Measurements from ENCODE around the gene SMG6. TPM values are rescaled to one million over a fixed set of nuclear protein-coding genes. Genes with fewer than 3 reads are reported as not detected.
"Not testable (repeated sequence)": the region's sequence is repeated elsewhere in the genome, so short reads cannot be mapped to it uniquely, and the experiment has no call there.

Gene SMG6
- total and polyA plus RNA-seq, 2 donors (not counting 1 experiment from before 2014, with no cell fraction given), result 10.6 to 35.5 TPM

- ChIA-PET POLR2A (interaction anchor here (1.2 kb wide), 1 partner anchor 16 kb away, joined by 4 read pairs; no protein-coding TSS in a partner anchor), CTCF (no interaction called here)
- no peak overlapping the region for H3K27ac ChIP-seq (ENCODE audit: low read length in 2 of 2)
These were observed 14.2 kb upstream of the SMG6 start for GRCh38 chr17:2317796-2318195.

DNA sequence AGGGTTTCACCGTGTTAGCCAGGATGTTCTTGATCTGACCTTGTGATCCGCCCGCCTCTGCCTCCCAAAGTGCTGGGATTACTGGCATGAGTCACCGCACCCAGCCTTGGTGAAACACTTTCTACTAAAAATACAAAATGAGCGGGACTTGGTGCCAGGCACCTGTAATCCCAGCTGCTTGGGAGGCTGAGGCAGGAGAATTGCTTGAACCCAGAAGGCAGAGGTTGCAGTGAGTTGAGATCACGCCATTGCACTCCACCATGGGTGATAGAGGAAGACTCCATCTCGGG, 13.3 kb upstream of the SMG6 start:
- CTCF ChIA-PET, result interaction anchor here (0.7 kb wide), 1 partner anchor 16 kb away, joined by 7 read pairs; no protein-coding TSS in a partner anchor
- ATAC-seq (ENCODE audit: low read depth); H3K4me3 ChIP-seq (ENCODE audit: control extremely low read depth in 1 of 5, extremely low read depth in 1 of 5, insufficient read depth in 1 of 5, low read depth in 2 of 5, low read length in 4 of 5); H3K9me3 ChIP-seq (ENCODE audit: control extremely low read depth in 1 of 3, control insufficient read depth in 2 of 3, insufficient read depth in 1 of 3, low read length in 2 of 3); H3K4me1 Mint-ChIP-seq; H3K9ac ChIP-seq (ENCODE audit: low read length); H4K20me1 ChIP-seq (ENCODE audit: control insufficient read depth, insufficient read depth, low read length, poor library complexity, severe bottlenecking); H3K4me2 ChIP-seq (replicated peaks; ENCODE audit: low read depth, low read length, poor library complexity, severe bottlenecking); H3K4me3 Mint-ChIP-seq; H3K27ac Mint-ChIP-seq; H3K27me3 ChIP-seq (replicated peaks in 1 of 4; ENCODE audit: control extremely low read depth in 1 of 4, control insufficient read depth in 3 of 4, insufficient read depth in 4 of 4, low read length in 3 of 4); H3K27ac ChIP-seq (ENCODE audit: low read length in 2 of 2); H3K79me2 ChIP-seq (ENCODE audit: control insufficient read depth, insufficient read depth, low read length); H3K27me3 Mint-ChIP-seq; intact Hi-C loops (cut with micrococcal nuclease); POLR2A ChIA-PET; H3K9me3 Mint-ChIP-seq (ENCODE audit: insufficient read depth); DNase-seq; H3K36me3 ChIP-seq (replicated peaks in 1 of 2; ENCODE audit: control extremely low read depth in 1 of 2, control insufficient read depth in 1 of 2, extremely low read depth in 1 of 2, insufficient read depth in 2 of 2, low read length in 1 of 2); H3K4me1 ChIP-seq (ENCODE audit: control insufficient read depth in 2 of 2, insufficient read depth in 2 of 2, low read length in 2 of 2); H2AFZ ChIP-seq (ENCODE audit: insufficient read depth, low read depth, low read length, poor library complexity, severe bottlenecking): not testable (repeated sequence)
- 100% methylated on average over 1 of the region's 7 CpGs for WGBS (ENCODE audit: insufficient coverage)

More at GRCh38 chr17:2317796-2318195, 14.2 kb upstream of the SMG6 start:
- ATAC-seq (ENCODE audit: low read depth) (no peak), DNase-seq (no peak)
- no peaks in the 10 kb centered on the region for H3K27me3 ChIP-seq (replicated peaks in 1 of 4; ENCODE audit: control extremely low read depth in 1 of 4, control insufficient read depth in 3 of 4, insufficient read depth in 4 of 4, low read length in 3 of 4)
- 100% methylated on average over 2 of the region's 3 CpGs for WGBS (ENCODE audit: insufficient coverage)
- no peak overlapping the region for H3K4me3 Mint-ChIP-seq
- no peaks in the 10 kb centered on the region for H4K20me1 ChIP-seq (ENCODE audit: control insufficient read depth, insufficient read depth, low read length, poor library complexity, severe bottlenecking)
- intact Hi-C loops (cut with micrococcal nuclease), result no loop called here
- H3K9ac ChIP-seq (ENCODE audit: low read length), result no peak overlapping the region
- no peaks in the 10 kb centered on the region for H3K4me1 ChIP-seq (ENCODE audit: control insufficient read depth in 2 of 2, insufficient read depth in 2 of 2, low read length in 2 of 2)
- no peak overlapping the region for H3K4me2 ChIP-seq (replicated peaks; ENCODE audit: low read depth, low read length, poor library complexity, severe bottlenecking)
- no peaks in the 10 kb centered on the region for H3K4me1 Mint-ChIP-seq
- no peaks in the 10 kb centered on the region for H3K9me3 ChIP-seq (ENCODE audit: control extremely low read depth in 1 of 3, control insufficient read depth in 2 of 3, insufficient read depth in 1 of 3, low read length in 2 of 3)
- H3K27ac Mint-ChIP-seq, result no peak overlapping the region
- no peak overlapping the region for H3K4me3 ChIP-seq (ENCODE audit: control extremely low read depth in 1 of 5, extremely low read depth in 1 of 5, insufficient read depth in 1 of 5, low read depth in 2 of 5, low read length in 4 of 5)
- no peaks in the 10 kb centered on the region for H3K27me3 Mint-ChIP-seq
- H3K79me2 ChIP-seq (ENCODE audit: control insufficient read depth, insufficient read depth, low read length), result no peaks in the 10 kb centered on the region
- H3K36me3 ChIP-seq (replicated peaks in 1 of 2; ENCODE audit: control extremely low read depth in 1 of 2, control insufficient read depth in 1 of 2, extremely low read depth in 1 of 2, insufficient read depth in 2 of 2, low read length in 1 of 2), result peaks cover 0 to 6% of the 10 kb centered on the region in 2 experiments
- no peak overlapping the region for H2AFZ ChIP-seq (ENCODE audit: insufficient read depth, low read depth, low read length, poor library complexity, severe bottlenecking)
- no peaks in the 10 kb centered on the region for H3K9me3 Mint-ChIP-seq (ENCODE audit: insufficient read depth)
- TF ChIP-seq CTCF (IDR thresholded peaks at IDR 0.05) (no peak), EZH2 (IDR thresholded peaks at IDR 0.05; ENCODE audit: borderline replicate concordance, insufficient read depth, low read depth, low read length, poor library complexity, severe bottlenecking) (no peak)

All from B cell (primary cell).